HepG2 (cell line): ENCODE measurements around the gene PDS5B. TPM values are rescaled to one million over a fixed set of nuclear protein-coding genes. Genes with fewer than 3 reads are reported as not detected.

Experiments used
- ATF3 ChIP-seq: sonication (generic); formaldehyde crosslinking; IDR thresholded peaks from 2 replicates; pipeline ENCODE4 v1.4.0; 2020; ENCODE audit warnings: missing genetic modification reagents
- CCDC6 ChIP-seq: sonication (generic); formaldehyde crosslinking; IDR thresholded peaks from 2 replicates; pipeline ENCODE4 v1.8.1; 2022; ENCODE audit warnings: mild to moderate bottlenecking, missing genetic modification reagents, moderate library complexity
- ELF1 ChIP-seq: sonication (generic); formaldehyde crosslinking; IDR thresholded peaks from 2 replicates; pipeline ENCODE4 v1.4.0; 2020; ENCODE audit warnings: missing genetic modification reagents
- HCFC1 ChIP-seq: fragments of 150-350 bp; IDR thresholded peaks from 2 replicates; pipeline ENCODE4 v1.6.1; 2014; ENCODE audit warnings: low read depth, low read length
- HMGXB3 ChIP-seq: sonication (generic); formaldehyde crosslinking; IDR thresholded peaks from 2 replicates; pipeline ENCODE4 v1.4.0; 2020; ENCODE audit warnings: missing genetic modification reagents, borderline replicate concordance
- KMT2B ChIP-seq: IDR thresholded peaks from 2 replicates; pipeline ENCODE4 v1.6.1; 2016; ENCODE audit warnings: missing genetic modification reagents, missing compliant biosample characterization
- LBX2 ChIP-seq: sonication (generic); formaldehyde crosslinking; IDR thresholded peaks from 2 replicates; pipeline ENCODE4 v1.5.0; 2020; ENCODE audit warnings: missing genetic modification reagents, mild to moderate bottlenecking, borderline replicate concordance
- PHB2 ChIP-seq: fragments of 450-650 bp; IDR thresholded peaks from 2 replicates; pipeline ENCODE4 v1.6.1; 2018; ENCODE audit not compliant: partially characterized antibody
- POLR2G ChIP-seq: fragments of 200-400 bp; formaldehyde crosslinking; IDR thresholded peaks from 2 replicates; pipeline ENCODE4 v1.6.1; 2018; ENCODE audit warnings: mild to moderate bottlenecking, low read depth, low read length, moderate library complexity
- PPARG ChIP-seq: conservative IDR thresholded peaks from 2 replicates; pipeline ENCODE4 v1.6.1; 2016; ENCODE audit warnings: missing biosample characterization, missing genetic modification reagents
- RFX1 ChIP-seq: fragments of 450-650 bp; IDR thresholded peaks from 2 replicates; pipeline ENCODE4 v1.6.1; 2017
- RFXAP ChIP-seq: sonication (generic); formaldehyde crosslinking; IDR thresholded peaks from 2 replicates; pipeline ENCODE4 v1.4.0; 2020; ENCODE audit warnings: missing genetic modification reagents, borderline replicate concordance
- SOX5 ChIP-seq: IDR thresholded peaks from 2 replicates; pipeline ENCODE4 v1.6.1; 2016; ENCODE audit warnings: borderline replicate concordance
- ZBTB46 ChIP-seq: sonication (generic); formaldehyde crosslinking; IDR thresholded peaks from 2 replicates; pipeline ENCODE4 v1.4.0; 2020; ENCODE audit warnings: mild to moderate bottlenecking, missing genetic modification reagents, borderline replicate concordance
- ZC3H13 ChIP-seq: sonication (generic); formaldehyde crosslinking; IDR thresholded peaks from 2 replicates; pipeline ENCODE4 v1.8.1; 2023; ENCODE audit warnings: mild to moderate bottlenecking, missing genetic modification reagents, moderate library complexity
- ZFP36L1 ChIP-seq: sonication (generic); formaldehyde crosslinking; IDR thresholded peaks from 2 replicates; pipeline ENCODE4 v1.8.0; 2022; ENCODE audit warnings: mild to moderate bottlenecking, missing genetic modification reagents, moderate library complexity
- ZFP37 ChIP-seq: sonication (generic); formaldehyde crosslinking; IDR thresholded peaks from 2 replicates; pipeline ENCODE4 v1.4.0; 2020; ENCODE audit warnings: missing genetic modification reagents, borderline replicate concordance
- ZNF138 ChIP-seq: sonication (generic); formaldehyde crosslinking; IDR thresholded peaks from 2 replicates; pipeline ENCODE4 v1.5.0; 2020; ENCODE audit warnings: mild to moderate bottlenecking, low read depth, missing genetic modification reagents
- ZNF292 ChIP-seq: sonication (generic); formaldehyde crosslinking; IDR thresholded peaks from 2 replicates; pipeline ENCODE4 v1.8.1; 2022; ENCODE audit warnings: mild to moderate bottlenecking, low read depth, missing genetic modification reagents, borderline replicate concordance
- ZNF577 ChIP-seq: sonication (generic); formaldehyde crosslinking; IDR thresholded peaks from 2 replicates; pipeline ENCODE4 v1.4.0; 2020; ENCODE audit warnings: mild to moderate bottlenecking, low read depth, missing genetic modification reagents, borderline replicate concordance
- ZNF784 ChIP-seq: sonication (generic); formaldehyde crosslinking; IDR thresholded peaks from 2 replicates; pipeline ENCODE4 v1.5.1; 2020; ENCODE audit warnings: missing genetic modification reagents, mild to moderate bottlenecking, borderline replicate concordance
- polyA plus RNA-seq, 8 experiments: library from polyadenylated mRNA; depleted of rRNA in 3 of 8; stranded (reverse) in 7 of 8; unstranded in 1 of 8; fragments of >200 nt; fragmentation: Illumina TruSeq in 4 of 8; extraction: Trizol in 4 of 8; gene quantifications; 2 replicates each; pipeline versions ENCODE4 v1.2.1 to v1.2.3, GENCODE V29; 2011 to 2016; ENCODE audit warnings: low read depth in 4 of 8, missing spikeins in 1 of 8, mixed read lengths in 1 of 8; ENCODE audit not compliant: insufficient read depth in 1 of 8
- total RNA-seq, 5 experiments: library from RNA; depleted of rRNA; stranded (reverse); fragments of >200 nt; fragmentation: Illumina TruSeq; extraction: Trizol; gene quantifications; 2 replicates each; pipeline ENCODE4 v1.2.3, GENCODE V29; 2016; ENCODE audit warnings: low read depth in 1 of 5

The PDS5B gene
- total and polyA plus RNA-seq, 2 of the 13 experiments (the other 11 are each of a cell fraction or from before 2014, with no cell fraction given): 5.8 to 24.6 TPM

GRCh38 chr13:32587011-32587810 lies 959 bp downstream of the PDS5B start (continued):
- TF ChIP-seq ZFP37 (no peak), CCDC6 (no peak), LBX2 (CRISPR knock-in tag) (no peak), ZC3H13 (CRISPR knock-in tag) (no peak), HCFC1 (no peak), KMT2B (CRISPR knock-in tag) (peak; percentile 69), PPARG (CRISPR knock-in tag) (no peak), RFX1 (no peak), ZNF292 (CRISPR knock-in tag) (0 out of 2 replicates have a peak, but pooled peaks have one; percentile 30), POLR2G (0 out of 2 replicates have a peak, but pooled peaks have one; percentile 22), ZNF577 (CRISPR knock-in tag) (no peak), RFXAP (CRISPR knock-in tag) (no peak), ATF3 (CRISPR knock-in tag) (no peak), ZBTB46 (CRISPR knock-in tag) (no peak), ZNF784 (0 out of 2 replicates have a peak, but pooled peaks have one; percentile 40), PHB2 (no peak), ZFP36L1 (CRISPR knock-in tag) (no peak), ZNF138 (CRISPR knock-in tag) (no peak), SOX5 (CRISPR knock-in tag) (no peak), HMGXB3 (CRISPR knock-in tag) (no peak), ELF1 (no peak)
